Measurements from ENCODE around the gene N4BP2L2. TPM values are rescaled to one million over a fixed set of nuclear protein-coding genes. Genes with fewer than 3 reads are reported as not detected.

Gene N4BP2L2
- total and polyA plus RNA-seq, 4 donors = 41.1 to 402 (median 75.0) TPM

GRCh38 chr13:32586080-32586900 lies 47.7 kb upstream of the N4BP2L2 start, which contains the start of gene PDS5B:
Gene PDS5B, plus strand, starts transcription at chr13:32586452. Its CDS starts 62,321 bp downstream, at chr13:32648773.
- peak; percentile 93 for TF ChIP-seq CTCF (IDR thresholded peaks at IDR 0.05; ENCODE audit: control extremely low read depth, extremely low read depth)
- no peaks in the 10 kb centered on the region for H3K27me3 ChIP-seq (ENCODE audit: control insufficient read depth in 3 of 3, insufficient read depth in 3 of 3, low read length in 2 of 3)
- peak; percentile 96 to 98 (median 97) for DNase-seq
- peak within 1 kb of the TSS; percentile 92 to 99 for H3K9ac ChIP-seq (ENCODE audit: insufficient read depth in 1 of 2, low read length in 2 of 2)
- 1% methylated on average over 61 to 97 of the region's 97 CpGs for WGBS, 2 donors
- H3K36me3 ChIP-seq (ENCODE audit: control insufficient read depth in 4 of 4, insufficient read depth in 4 of 4, low read length in 4 of 4) = peaks cover 0 to 3% (median 0%) of the 10 kb centered on the region in 4 donors
- H3K4me1 ChIP-seq (ENCODE audit: control insufficient read depth in 5 of 5, insufficient read depth in 5 of 5, low read length in 5 of 5) = peaks cover 0 to 30% (median 18%) of the 10 kb centered on the region in 5 donors
- H3K27ac ChIP-seq (ENCODE audit: low read depth in 1 of 2, low read length in 1 of 2) = peak within 1 kb of the TSS; percentile 92 to 96
- H3K4me3 ChIP-seq = peak within 1 kb of the TSS; percentile 65
- no peaks in the 10 kb centered on the region for H3K9me3 ChIP-seq (ENCODE audit: control insufficient read depth in 4 of 4, insufficient read depth in 3 of 4, low read length in 3 of 4)
- ATAC-seq (ENCODE audit: insufficient read depth, low FRiP score) = peak; percentile 100

- Histone ChIP-seq H3K4me1 (ENCODE audit: control insufficient read depth in 5 of 5, insufficient read depth in 5 of 5, low read length in 5 of 5) (peaks cover 0 to 30% (median 18%) of the 10 kb centered on the region in 5 donors), H3K9ac (ENCODE audit: insufficient read depth in 1 of 2, low read length in 2 of 2) (peak overlapping the region; percentile 78 to 99), H3K36me3 (ENCODE audit: control insufficient read depth in 4 of 4, insufficient read depth in 4 of 4, low read length in 4 of 4) (peaks cover 0 to 3% (median 0%) of the 10 kb centered on the region in 4 donors), H3K4me3 (peak overlapping the region; percentile 7), H3K27ac (ENCODE audit: low read depth in 1 of 2, low read length in 1 of 2) (peak overlapping the region; percentile 51 to 52), H3K9me3 (ENCODE audit: control insufficient read depth in 4 of 4, insufficient read depth in 3 of 4, low read length in 3 of 4) (no peaks in the 10 kb centered on the region), H3K27me3 (ENCODE audit: control insufficient read depth in 3 of 3, insufficient read depth in 3 of 3, low read length in 2 of 3) (no peaks in the 10 kb centered on the region)
- no peak for TF ChIP-seq CTCF (IDR thresholded peaks at IDR 0.05; ENCODE audit: control extremely low read depth, extremely low read depth)
- ATAC-seq (ENCODE audit: insufficient read depth, low FRiP score) (no peak), DNase-seq (peak in 1 of 3 donors; percentile 43)
- 4 to 8% methylated on average over 8 of the region's 8 CpGs for WGBS, 2 donors
Measured at GRCh38 chr13:32585550-32586079, 47.0 kb upstream of the N4BP2L2 start.

DNA sequence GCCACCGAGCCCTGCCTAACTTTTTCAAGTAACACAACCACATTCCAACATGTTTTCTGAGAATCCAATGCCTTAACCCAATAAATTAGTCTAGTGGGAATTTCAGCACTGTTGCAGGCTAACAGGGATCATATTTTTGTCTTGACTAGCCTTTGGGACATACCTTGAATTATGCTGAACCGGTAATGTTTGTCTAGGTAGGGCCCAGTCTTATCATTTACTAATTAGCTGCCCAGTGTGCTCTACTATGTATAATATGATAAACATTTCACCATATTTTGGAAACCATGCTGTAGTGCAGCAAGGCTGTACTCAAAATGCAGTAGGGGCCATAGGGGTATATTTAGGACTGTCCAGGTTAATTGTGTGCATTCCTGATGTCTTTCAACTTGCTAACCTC lies 44.4 kb upstream of the N4BP2L2 start:
- Histone ChIP-seq H3K27ac (ENCODE audit: low read depth in 1 of 2, low read length in 1 of 2) (no peak overlapping the region), H3K4me1 (ENCODE audit: control insufficient read depth in 5 of 5, insufficient read depth in 5 of 5, low read length in 5 of 5) (peaks cover 0 to 6% (median 0%) of the 10 kb centered on the region in 5 donors), H3K36me3 (ENCODE audit: control insufficient read depth in 4 of 4, insufficient read depth in 4 of 4, low read length in 4 of 4) (peaks cover 0 to 3% (median 0%) of the 10 kb centered on the region in 4 donors), H3K9me3 (ENCODE audit: control insufficient read depth in 4 of 4, insufficient read depth in 3 of 4, low read length in 3 of 4) (no peaks in the 10 kb centered on the region), H3K9ac (ENCODE audit: insufficient read depth in 1 of 2, low read length in 2 of 2) (no peak overlapping the region), H3K27me3 (ENCODE audit: control insufficient read depth in 3 of 3, insufficient read depth in 3 of 3, low read length in 2 of 3) (no peaks in the 10 kb centered on the region), H3K4me3 (no peak overlapping the region)
- 88 to 95% methylated on average over 2 of the region's 2 CpGs for WGBS, 2 donors
- no peak for TF ChIP-seq CTCF (IDR thresholded peaks at IDR 0.05; ENCODE audit: control extremely low read depth, extremely low read depth)
- no peak for ATAC-seq (ENCODE audit: insufficient read depth, low FRiP score)
- DNase-seq = no peak

Measured in lung (tissue), 12 donors.